ENCODE measurements around the gene ACLY.

GRCh38 chr17:41860254-41860931 is 58.4 kb downstream of the ACLY start:
- TF ChIP-seq CTCF (conservative IDR thresholded peaks at IDR 0.05 in 1 of 2, IDR thresholded peaks at IDR 0.05 in 1 of 2; ENCODE audit: extremely low read depth in 1 of 2, insufficient read depth in 1 of 2, low read depth in 1 of 2, low read length in 2 of 2) (no peak), EZH2 (IDR thresholded peaks at IDR 0.05; ENCODE audit: borderline replicate concordance, low read length) (no peak)

All from mammary epithelial cell (primary cell).